Urothelium cell line (cell line): ENCODE data around the gene CEP170B.
"Not testable (repeated sequence)": the region's sequence is repeated elsewhere in the genome, so short reads cannot be mapped to it uniquely, and the experiment has no call there.

Experiments used
- DNase-seq: peaks from one replicate; pipeline ENCODE4 v3.0.0; 2011; ENCODE audit warnings: low spot score, mixed read lengths
- FAIRE-seq: peaks from 2 replicates; lab custom pipeline; 2011; peaks lifted over from hg19 to GRCh38; lab: Jason Lieb, UNC

CEP170B gene

GRCh38 chr14:104843442-104844305 lies 21.4 kb upstream of the CEP170B start:
- no peak for DNase-seq
- no peak for FAIRE-seq

- DNase-seq = no peak
- no peak for FAIRE-seq
These were observed 20.6 kb upstream of the CEP170B start for GRCh38 chr14:104844306-104845032.

GRCh38 chr14:104845033-104845666 lies 19.9 kb upstream of the CEP170B start:
- DNase-seq (no peak), FAIRE-seq (no peak)

GRCh38 chr14:104845834-104846441 lies 19.1 kb upstream of the CEP170B start:
- FAIRE-seq (no peak), DNase-seq (no peak)

GRCh38 chr14:104852280-104852663 lies 12.8 kb upstream of the CEP170B start:
- DNase-seq (no peak), FAIRE-seq (no peak)

GRCh38 chr14:104855532-104856090 lies 9.5 kb upstream of the CEP170B start:
- no peak for DNase-seq
- FAIRE-seq = no peak

- DNase-seq = no peak
- FAIRE-seq = no peak
These were observed 8.8 kb upstream of the CEP170B start for GRCh38 chr14:104856157-104856868.

GRCh38 chr14:104856869-104857860 lies 7.9 kb upstream of the CEP170B start:
- DNase-seq (no peak), FAIRE-seq (no peak)

GRCh38 chr14:104857931-104858330 lies 7.1 kb upstream of the CEP170B start:
- not testable (repeated sequence) for DNase-seq, FAIRE-seq

- DNase-seq (no peak), FAIRE-seq (peak; percentile 62)
These were observed 6.1 kb upstream of the CEP170B start for GRCh38 chr14:104858811-104859426.

GRCh38 chr14:104859900-104860299 lies 5.2 kb upstream of the CEP170B start:
- FAIRE-seq (no peak), DNase-seq (no peak)

- DNase-seq = no peak
- no peak for FAIRE-seq
These were observed 4.7 kb upstream of the CEP170B start for GRCh38 chr14:104860414-104860813.

- FAIRE-seq (no peak), DNase-seq (no peak)
These were observed 1.8 kb upstream of the CEP170B start for GRCh38 chr14:104863131-104863862.

GRCh38 chr14:104863923-104864266 lies 1.2 kb upstream of the CEP170B start:
- DNase-seq (no peak), FAIRE-seq (no peak)

- FAIRE-seq = no peak
- DNase-seq = no peak
These were observed 594 bp upstream of the CEP170B start for GRCh38 chr14:104864267-104865080.

GRCh38 chr14:104865631-104866441 lies 768 bp downstream of the CEP170B start:
- DNase-seq = peak; percentile 74
- no peak for FAIRE-seq
